K562 (cell line): ENCODE measurements around the gene STAT4. TPM values are rescaled to one million over a fixed set of nuclear protein-coding genes. Genes with fewer than 3 reads are reported as not detected.

Experiments
- E2F6 ChIP-seq, 2 experiments: IDR thresholded peaks; 2 replicates each; pipeline ENCODE4 v1.6.1; 2011; ENCODE audit warnings: borderline replicate concordance in 1 of 2, control low read depth in 1 of 2, low read depth in 1 of 2, low read length in 1 of 2, mild to moderate bottlenecking in 1 of 2, mixed read lengths in 1 of 2, moderate library complexity in 1 of 2; ENCODE audit not compliant: insufficient read depth in 1 of 2, insufficient read length in 1 of 2, poor library complexity in 1 of 2, severe bottlenecking in 1 of 2; ENCODE audit errors: extremely low read depth in 1 of 2
- ETS1 ChIP-seq: conservative IDR thresholded peaks from 2 replicates; pipeline ENCODE4 v1.6.1; 2011; ENCODE audit warnings: low read depth, mild to moderate bottlenecking, low read length; ENCODE audit not compliant: control insufficient read depth
- FOXO4 ChIP-seq: fragments of 450-650 bp; formaldehyde crosslinking; IDR thresholded peaks from 2 replicates; pipeline ENCODE4 v1.4.0; 2020; ENCODE audit warnings: mild to moderate bottlenecking, moderate library complexity
- HNRNPL ChIP-seq: fragments of 200-400 bp; formaldehyde crosslinking; IDR thresholded peaks from 2 replicates; pipeline ENCODE4 v1.6.1; 2017; ENCODE audit warnings: low read depth, mild to moderate bottlenecking, low read length
- MCM7 ChIP-seq, 2 experiments: fragments of 450-650 bp; IDR thresholded peaks; 2 replicates each; pipeline ENCODE4 v1.6.1; 2016 to 2018
- RB1 ChIP-seq: fragments of 450-650 bp; IDR thresholded peaks from 2 replicates; pipeline ENCODE4 v1.6.1; 2017; ENCODE audit warnings: low read depth, mild to moderate bottlenecking
- RFX1 ChIP-seq: fragments of 450-650 bp; IDR thresholded peaks from 2 replicates; pipeline ENCODE4 v1.6.1; 2016; ENCODE audit warnings: mild to moderate bottlenecking, moderate library complexity
- SRSF7 ChIP-seq: fragments of 200-400 bp; formaldehyde crosslinking; optimal IDR thresholded peaks from 2 replicates; pipeline ENCODE3; 2017; ENCODE audit warnings: mild to moderate bottlenecking, low read depth, low read length
- polyA plus RNA-seq, 8 experiments: library from polyadenylated mRNA; depleted of rRNA in 4 of 8; stranded (reverse) in 5 of 8; unstranded in 3 of 8; fragments of >200 nt; fragmentation: Nextera tagmentation in 2 of 8; fragmentation: Illumina TruSeq in 1 of 8; extraction: Ambion mirVana in 2 of 8; extraction: Trizol in 1 of 8; gene quantifications; 2 replicates each; pipeline versions ENCODE4 v1.2.1 to v1.2.3, GENCODE V29; 2011 to 2014; ENCODE audit warnings: inconsistent platforms in 1 of 8, missing spikeins in 1 of 8
- total RNA-seq, 7 experiments: library from RNA; depleted of rRNA in 6 of 7; stranded (reverse); fragments of >200 nt in 6 of 7; fragmentation: Illumina TruSeq in 2 of 7; extraction: Trizol in 2 of 7; gene quantifications; 2 replicates each; pipeline versions ENCODE4 v1.2.1 to v1.2.3, GENCODE V29; 2011 to 2021; ENCODE audit warnings: low replicate concordance in 1 of 7
- TF ChIP-seq, protein P1 (sequence below): fragments of 450-650 bp; IDR thresholded peaks from one replicate; pipeline ENCODE4 v1.6.1; 2018; ENCODE audit warnings: mild to moderate bottlenecking, moderate library complexity; ENCODE audit not compliant: partially characterized antibody
- TF ChIP-seq, protein P2 (sequence below): sonication (generic); formaldehyde crosslinking; IDR thresholded peaks from 2 replicates; pipeline ENCODE4 v1.8.1; 2023; ENCODE audit warnings: mild to moderate bottlenecking, missing genetic modification reagents, moderate library complexity
- TF ChIP-seq, protein P3 (sequence below), 2 experiments: fragments of 450-650 bp; IDR thresholded peaks; 2 replicates each; pipeline ENCODE4 v1.6.1; 2016; ENCODE audit warnings: mild to moderate bottlenecking in 2 of 2, borderline replicate concordance in 1 of 2, low read depth in 1 of 2, moderate library complexity in 1 of 2

The STAT4 gene
- total and polyA plus RNA-seq, 9 of the 15 experiments (the other 6 are each of a cell fraction or from before 2014, with no cell fraction given), result 0.01 to 0.06 (median 0.03) TPM; not detected in 6

DNA sequence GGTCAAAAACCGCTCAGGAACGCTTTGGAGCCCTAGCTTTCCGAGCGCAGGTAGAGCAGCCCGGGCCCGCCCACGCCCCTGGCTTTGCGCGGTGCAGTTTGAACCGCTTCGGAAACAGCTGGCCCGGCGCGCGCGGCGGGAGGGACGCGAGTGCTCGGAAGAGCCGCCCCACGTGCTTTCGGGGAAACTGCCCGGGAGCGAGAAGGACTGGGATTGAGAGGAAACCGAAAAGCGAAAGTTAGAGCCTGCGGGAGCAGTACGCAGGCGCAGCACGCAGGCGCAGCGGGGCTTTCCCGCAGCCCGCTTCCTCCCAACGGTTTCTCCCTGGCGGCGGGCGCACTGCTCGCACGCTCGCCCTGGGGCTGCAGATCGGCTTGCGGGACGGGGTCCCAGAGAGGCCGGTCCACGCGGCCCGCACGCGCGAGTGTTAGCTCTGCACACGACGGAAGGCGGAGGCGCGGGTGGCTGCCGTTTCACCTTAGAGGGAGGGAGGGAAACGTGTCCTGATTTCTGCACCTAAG lies 130.5 kb downstream of the STAT4 start (continued):
- TF ChIP-seq SRSF7 (no peak), MCM7 (IDR thresholded peaks at IDR 0.05) (no peak), E2F6 (IDR thresholded peaks at IDR 0.05; ENCODE audit: borderline replicate concordance in 1 of 2, extremely low read depth in 1 of 2, insufficient read depth in 1 of 2, insufficient read length in 1 of 2, low read depth in 1 of 2, low read length in 1 of 2, poor library complexity in 1 of 2, severe bottlenecking in 1 of 2) (peak; percentile 82 to 93), ETS1 (peak; percentile 92), HNRNPL (0 out of 2 replicates have a peak, but pooled peaks have one; percentile 45), RFX1 (no peak), FOXO4 (no peak), RB1 (peak; percentile 91; the same call in 1 of the 2 replicates)
- TF ChIP-seq, protein P1, sequence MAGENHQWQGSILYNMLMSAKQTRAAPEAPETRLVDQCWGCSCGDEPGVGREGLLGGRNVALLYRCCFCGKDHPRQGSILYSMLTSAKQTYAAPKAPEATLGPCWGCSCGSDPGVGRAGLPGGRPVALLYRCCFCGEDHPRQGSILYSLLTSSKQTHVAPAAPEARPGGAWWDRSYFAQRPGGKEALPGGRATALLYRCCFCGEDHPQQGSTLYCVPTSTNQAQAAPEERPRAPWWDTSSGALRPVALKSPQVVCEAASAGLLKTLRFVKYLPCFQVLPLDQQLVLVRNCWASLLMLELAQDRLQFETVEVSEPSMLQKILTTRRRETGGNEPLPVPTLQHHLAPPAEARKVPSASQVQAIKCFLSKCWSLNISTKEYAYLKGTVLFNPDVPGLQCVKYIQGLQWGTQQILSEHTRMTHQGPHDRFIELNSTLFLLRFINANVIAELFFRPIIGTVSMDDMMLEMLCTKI, result no peak
- TF ChIP-seq, protein P2, sequence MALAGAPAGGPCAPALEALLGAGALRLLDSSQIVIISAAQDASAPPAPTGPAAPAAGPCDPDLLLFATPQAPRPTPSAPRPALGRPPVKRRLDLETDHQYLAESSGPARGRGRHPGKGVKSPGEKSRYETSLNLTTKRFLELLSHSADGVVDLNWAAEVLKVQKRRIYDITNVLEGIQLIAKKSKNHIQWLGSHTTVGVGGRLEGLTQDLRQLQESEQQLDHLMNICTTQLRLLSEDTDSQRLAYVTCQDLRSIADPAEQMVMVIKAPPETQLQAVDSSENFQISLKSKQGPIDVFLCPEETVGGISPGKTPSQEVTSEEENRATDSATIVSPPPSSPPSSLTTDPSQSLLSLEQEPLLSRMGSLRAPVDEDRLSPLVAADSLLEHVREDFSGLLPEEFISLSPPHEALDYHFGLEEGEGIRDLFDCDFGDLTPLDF (CRISPR knock-in tag), result no peak; the same call in none of the 2 replicates
- TF ChIP-seq, protein P3, sequence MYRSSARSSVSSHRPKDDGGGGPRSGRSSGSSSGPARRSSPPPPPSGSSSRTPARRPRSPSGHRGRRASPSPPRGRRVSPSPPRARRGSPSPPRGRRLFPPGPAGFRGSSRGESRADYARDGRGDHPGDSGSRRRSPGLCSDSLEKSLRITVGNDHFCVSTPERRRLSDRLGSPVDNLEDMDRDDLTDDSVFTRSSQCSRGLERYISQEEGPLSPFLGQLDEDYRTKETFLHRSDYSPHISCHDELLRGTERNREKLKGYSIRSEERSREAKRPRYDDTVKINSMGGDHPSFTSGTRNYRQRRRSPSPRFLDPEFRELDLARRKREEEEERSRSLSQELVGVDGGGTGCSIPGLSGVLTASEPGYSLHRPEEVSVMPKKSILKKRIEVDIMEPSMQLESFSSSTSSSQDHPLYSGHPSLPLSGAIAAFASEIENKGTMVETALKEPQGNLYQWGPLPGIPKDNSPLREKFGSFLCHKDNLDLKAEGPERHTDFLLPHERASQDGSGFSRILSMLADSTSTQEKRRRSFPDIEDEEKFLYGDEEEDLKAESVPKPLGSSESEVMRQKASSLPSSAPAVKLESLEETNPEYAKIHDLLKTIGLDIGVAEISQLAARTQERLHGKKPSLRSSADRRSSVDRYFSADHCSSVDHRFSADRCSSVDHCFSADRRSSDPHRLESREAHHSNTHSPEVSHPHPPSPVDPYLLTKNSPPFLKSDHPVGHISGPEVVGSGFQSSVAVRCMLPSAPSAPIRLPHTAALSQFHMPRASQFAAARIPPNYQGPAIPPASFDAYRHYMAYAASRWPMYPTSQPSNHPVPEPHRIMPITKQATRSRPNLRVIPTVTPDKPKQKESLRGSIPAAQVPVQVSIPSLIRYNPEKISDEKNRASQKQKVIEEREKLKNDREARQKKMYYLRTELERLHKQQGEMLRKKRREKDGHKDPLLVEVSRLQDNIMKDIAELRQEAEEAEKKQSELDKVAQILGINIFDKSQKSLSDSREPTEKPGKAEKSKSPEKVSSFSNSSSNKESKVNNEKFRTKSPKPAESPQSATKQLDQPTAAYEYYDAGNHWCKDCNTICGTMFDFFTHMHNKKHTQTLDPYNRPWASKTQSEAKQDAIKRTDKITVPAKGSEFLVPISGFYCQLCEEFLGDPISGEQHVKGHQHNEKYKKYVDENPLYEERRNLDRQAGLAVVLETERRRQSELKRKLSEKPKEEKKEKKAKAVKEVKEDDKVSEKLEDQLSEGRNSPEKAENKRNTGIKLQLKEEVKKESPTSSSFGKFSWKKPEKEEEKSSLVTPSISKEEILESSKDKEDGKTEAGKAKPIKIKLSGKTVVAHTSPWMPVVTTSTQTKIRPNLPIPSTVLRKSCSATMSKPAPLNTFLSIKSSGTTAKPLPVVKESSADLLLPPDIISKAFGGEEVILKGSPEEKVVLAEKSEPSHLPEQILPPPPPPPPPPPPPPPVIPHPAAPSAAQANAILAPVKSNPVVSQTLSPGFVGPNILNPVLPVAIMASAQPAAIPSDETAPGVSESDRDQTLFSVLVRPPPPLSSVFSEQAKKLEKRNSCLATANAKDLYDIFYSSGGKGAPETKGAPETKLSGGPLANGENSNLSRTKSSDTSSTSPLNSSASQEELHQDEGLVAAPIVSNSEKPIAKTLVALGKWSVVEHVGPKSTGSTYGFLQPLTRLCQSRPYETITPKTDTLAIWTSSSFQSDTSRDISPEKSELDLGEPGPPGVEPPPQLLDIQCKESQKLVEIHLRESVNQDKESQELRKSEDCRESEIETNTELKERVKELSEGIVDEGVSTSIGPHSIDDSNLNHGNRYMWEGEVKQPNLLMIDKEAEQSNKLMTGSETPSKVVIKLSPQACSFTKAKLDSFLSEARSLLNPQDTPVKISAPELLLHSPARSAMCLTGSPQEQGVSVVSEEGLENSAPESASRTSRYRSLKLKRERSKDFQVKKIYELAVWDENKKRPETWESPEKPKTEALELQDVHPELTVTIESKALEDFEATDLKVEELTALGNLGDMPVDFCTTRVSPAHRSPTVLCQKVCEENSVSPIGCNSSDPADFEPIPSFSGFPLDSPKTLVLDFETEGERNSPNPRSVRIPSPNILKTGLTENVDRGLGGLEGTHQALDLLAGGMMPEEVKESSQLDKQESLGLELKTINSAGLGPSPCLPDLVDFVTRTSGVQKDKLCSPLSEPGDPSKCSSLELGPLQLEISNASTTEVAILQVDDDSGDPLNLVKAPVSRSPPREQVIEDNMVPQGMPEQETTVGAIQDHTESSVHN (IDR thresholded peaks at IDR 0.05; ENCODE audit: borderline replicate concordance in 1 of 2, low read depth in 1 of 2), result peak in 1 of 2 experiments; percentile 95; a peak in 2 of 4 replicates
